Measurements from ENCODE around the gene MCU. TPM values are rescaled to one million over a fixed set of nuclear protein-coding genes. Genes with fewer than 3 reads are reported as not detected.

The MCU gene
- total RNA-seq, 1 donor from 2014 or later = 63.8 TPM

- Mint-ChIP-seq H3K4me1 (ENCODE audit: low read depth) (peaks cover 20% of the 10 kb centered on the region), H3K9me3 (ENCODE audit: low read depth) (no peaks in the 10 kb centered on the region), H3K27me3 (no peaks in the 10 kb centered on the region), H3K36me3 (ENCODE audit: insufficient read depth) (no peaks in the 10 kb centered on the region), H3K4me3 (ENCODE audit: low read depth) (no peak overlapping the region), H3K27ac (no peak overlapping the region)
- no peak for DNase-seq (ENCODE audit: low spot score, unreplicated experiment)
- no peak for TF ChIP-seq CTCF (IDR thresholded peaks at IDR 0.05; ENCODE audit: unreplicated experiment)
Measured at GRCh38 chr10:72796538-72796937, 104.6 kb downstream of the MCU start.

- DNase-seq (ENCODE audit: low spot score, unreplicated experiment) = no peak
- peaks cover 19% of the 10 kb centered on the region for H3K4me1 Mint-ChIP-seq (ENCODE audit: low read depth)
- H3K4me3 Mint-ChIP-seq (ENCODE audit: low read depth) = no peak overlapping the region
- TF ChIP-seq CTCF (IDR thresholded peaks at IDR 0.05; ENCODE audit: unreplicated experiment) = peak; percentile 16
- H3K9me3 Mint-ChIP-seq (ENCODE audit: low read depth) = no peaks in the 10 kb centered on the region
- H3K27me3 Mint-ChIP-seq = no peaks in the 10 kb centered on the region
- no peaks in the 10 kb centered on the region for H3K36me3 Mint-ChIP-seq (ENCODE audit: insufficient read depth)
- peak overlapping the region; percentile 91 for H3K27ac Mint-ChIP-seq
Measured at GRCh38 chr10:72800000-72800740, 108.2 kb downstream of the MCU start.

- H3K4me3 Mint-ChIP-seq (ENCODE audit: low read depth) = no peak overlapping the region
- no peaks in the 10 kb centered on the region for H3K27me3 Mint-ChIP-seq
- H3K27ac Mint-ChIP-seq = peak overlapping the region; percentile 91
- peaks cover under 1% of the 10 kb centered on the region for H3K36me3 Mint-ChIP-seq (ENCODE audit: insufficient read depth)
- no peaks in the 10 kb centered on the region for H3K9me3 Mint-ChIP-seq (ENCODE audit: low read depth)
- TF ChIP-seq CTCF (IDR thresholded peaks at IDR 0.05; ENCODE audit: unreplicated experiment) = no peak
- H3K4me1 Mint-ChIP-seq (ENCODE audit: low read depth) = peaks cover 19% of the 10 kb centered on the region
- DNase-seq (ENCODE audit: low spot score, unreplicated experiment) = no peak
Measured at GRCh38 chr10:72800741-72801092, 108.8 kb downstream of the MCU start.

- Mint-ChIP-seq H3K27ac (no peak overlapping the region), H3K36me3 (ENCODE audit: insufficient read depth) (peaks cover 3% of the 10 kb centered on the region), H3K4me1 (ENCODE audit: low read depth) (peaks cover 19% of the 10 kb centered on the region), H3K4me3 (ENCODE audit: low read depth) (no peak overlapping the region), H3K27me3 (no peaks in the 10 kb centered on the region), H3K9me3 (ENCODE audit: low read depth) (no peaks in the 10 kb centered on the region)
- DNase-seq (ENCODE audit: low spot score, unreplicated experiment) = no peak
- no peak for TF ChIP-seq CTCF (IDR thresholded peaks at IDR 0.05; ENCODE audit: unreplicated experiment)
Measured at GRCh38 chr10:72801263-72801868, 109.4 kb downstream of the MCU start.

GRCh38 chr10:72802332-72802731 lies 110.4 kb downstream of the MCU start:
- Mint-ChIP-seq H3K4me1 (ENCODE audit: low read depth) (peaks cover 22% of the 10 kb centered on the region), H3K36me3 (ENCODE audit: insufficient read depth) (peaks cover 3% of the 10 kb centered on the region), H3K9me3 (ENCODE audit: low read depth) (no peaks in the 10 kb centered on the region), H3K27me3 (no peaks in the 10 kb centered on the region), H3K27ac (no peak overlapping the region), H3K4me3 (ENCODE audit: low read depth) (no peak overlapping the region)
- DNase-seq (ENCODE audit: low spot score, unreplicated experiment) = no peak
- no peak for TF ChIP-seq CTCF (IDR thresholded peaks at IDR 0.05; ENCODE audit: unreplicated experiment)
